A549 (cell line): ENCODE data around the gene PRR14. TPM values are rescaled to one million over a fixed set of nuclear protein-coding genes. Genes with fewer than 3 reads are reported as not detected.

Source experiments
- ATAC-seq, 2 experiments: fragments of 200-7000 bp in 1 of 2; fragments of >200 bp in 1 of 2; cut with Nextera tagmentation in 1 of 2; cut with Tn5 transposase in 1 of 2; 3 replicates each; pipeline versions ENCODE4 v1.8.0 to v1.9.1; 2018 to 2020; ENCODE audit warnings: mild to moderate bottlenecking in 1 of 2, moderate library complexity in 1 of 2
- CTCF ChIA-PET: fragments of 300-600 bp; sonication (Branson Sonifier 250); formaldehyde crosslinking; extraction: SDS; loops from one replicate; lab custom pipeline; 2021; ENCODE audit warnings: antibody characterized with exemption, inconsistent platforms; lab: Yijun Ruan, JAX
- POLR2A ChIA-PET: fragments of 350-600 bp; formaldehyde crosslinking; extraction: SDS; loops from one replicate; lab custom pipeline; 2021; ENCODE audit warnings: antibody characterized with exemption, inconsistent platforms; lab: Yijun Ruan, JAX
- DNase-seq, 2 experiments: peaks; one replicate each; pipeline versions ENCODE4 v3.0.0 to v3.0.0-alpha.2; 2011 to 2016; ENCODE audit warnings: low read depth in 1 of 2, low spot score in 1 of 2
- FAIRE-seq: peaks from 2 replicates; lab custom pipeline; 2011; peaks lifted over from hg19 to GRCh38; lab: Jason Lieb, UNC
- H3K27ac ChIP-seq, 2 experiments: fragments of >200 bp; sonication (Bioruptor Twin); formaldehyde crosslinking; 3 replicates each; pipeline ENCODE4 v1.5.1; 2016 to 2017
- H3K4me1 ChIP-seq: fragments of >200 bp; sonication (Bioruptor Twin); formaldehyde crosslinking; 3 replicates; pipeline ENCODE4 v1.6.1; 2016
- H3K4me2 ChIP-seq: fragments of >200 bp; sonication (Bioruptor Twin); formaldehyde crosslinking; 3 replicates; pipeline ENCODE4 v1.6.1; 2016
- H3K4me3 ChIP-seq: fragments of >200 bp; sonication (Bioruptor Twin); formaldehyde crosslinking; 3 replicates; pipeline ENCODE4 v1.5.1; 2016
- H3K9me3 ChIP-seq: fragments of >200 bp; sonication (Bioruptor Twin); formaldehyde crosslinking; 3 replicates; pipeline ENCODE4 v1.6.1; 2016
- BHLHE40 ChIP-seq: IDR thresholded peaks from 2 replicates; pipeline ENCODE4 v1.6.1; 2012; ENCODE audit warnings: low read depth, low read length, inconsistent platforms
- CEBPB ChIP-seq, 2 experiments: fragments of >200 bp in 1 of 2; sonication (Bioruptor Twin) in 1 of 2; formaldehyde crosslinking in 1 of 2; IDR thresholded peaks; 2 replicates each; pipeline ENCODE4 v1.6.1; 2012 to 2016
- CHD2 ChIP-seq: fragments of 150-350 bp; IDR thresholded peaks from 2 replicates; pipeline ENCODE4 v1.6.1; 2014; ENCODE audit warnings: low read length; ENCODE audit not compliant: partially characterized antibody
- CTCF ChIP-seq: fragments of >200 bp; sonication (Bioruptor Twin); formaldehyde crosslinking; IDR thresholded peaks from 3 replicates; pipeline ENCODE4 v1.5.1; 2016
- E2F6 ChIP-seq: IDR thresholded peaks from 2 replicates; pipeline ENCODE4 v1.6.1; 2012; ENCODE audit warnings: low read depth, borderline replicate concordance
- EP300 ChIP-seq, 2 experiments: fragments of >200 bp; sonication (Bioruptor Twin); formaldehyde crosslinking; IDR thresholded peaks; 2 replicates in 1 of 2; 3 replicates in 1 of 2; pipeline ENCODE4 v1.6.1; 2016 to 2017
- FOSB ChIP-seq: fragments of 250-450 bp; sonication (Bioruptor Pico); IDR thresholded peaks from 2 replicates; pipeline ENCODE4 v1.5.0; 2020; ENCODE audit warnings: mild to moderate bottlenecking, moderate library complexity
- FOXS1 ChIP-seq: fragments of 250-450 bp; sonication (Bioruptor Pico); IDR thresholded peaks from 2 replicates; pipeline ENCODE4 v1.5.0; 2020; ENCODE audit warnings: mild to moderate bottlenecking, moderate library complexity
- KDM5A ChIP-seq: fragments of 200-600 bp; sonication (generic); IDR thresholded peaks from 2 replicates; pipeline ENCODE4 v1.6.1; 2016; ENCODE audit warnings: antibody characterized with exemption, mild to moderate bottlenecking
- MAFK ChIP-seq: fragments of 450-650 bp; IDR thresholded peaks from 2 replicates; pipeline ENCODE4 v1.6.1; 2014; ENCODE audit not compliant: partially characterized antibody
- MAZ ChIP-seq: fragments of 150-350 bp; IDR thresholded peaks from 2 replicates; pipeline ENCODE4 v1.6.1; 2014; ENCODE audit warnings: antibody characterized with exemption, low read depth, low read length, borderline replicate concordance
- MYC ChIP-seq: IDR thresholded peaks from 2 replicates; pipeline ENCODE4 v1.6.1; 2012; ENCODE audit warnings: mild to moderate bottlenecking, inconsistent platforms, low read length, improper control_type of control experiment, borderline replicate concordance
- PBX3 ChIP-seq: IDR thresholded peaks from 2 replicates; pipeline ENCODE4 v1.6.1; 2012
- PHF8 ChIP-seq: fragments of 200-600 bp; sonication (generic); IDR thresholded peaks from 2 replicates; pipeline ENCODE4 v1.6.1; 2016; ENCODE audit warnings: low read depth, mild to moderate bottlenecking, antibody characterized with exemption, moderate library complexity, borderline replicate concordance
- RARB ChIP-seq: fragments of 250-450 bp; sonication (Bioruptor Pico); IDR thresholded peaks from 2 replicates; pipeline ENCODE4 v1.8.0; 2021; ENCODE audit warnings: mild to moderate bottlenecking, moderate library complexity
- RCOR1 ChIP-seq: fragments of 150-350 bp; IDR thresholded peaks from 2 replicates; pipeline ENCODE4 v1.6.1; 2014; ENCODE audit warnings: antibody characterized with exemption, low read length, low read depth
- RFX5 ChIP-seq: fragments of 450-650 bp; IDR thresholded peaks from 2 replicates; pipeline ENCODE4 v1.7.1; 2014; ENCODE audit warnings: antibody characterized with exemption, mild to moderate bottlenecking, moderate library complexity
- SMC3 ChIP-seq: fragments of >200 bp; sonication (Bioruptor Twin); formaldehyde crosslinking; IDR thresholded peaks from 3 replicates; pipeline ENCODE4 v1.6.1; 2018; ENCODE audit warnings: inconsistent platforms
- SREBF2 ChIP-seq: fragments of 450-650 bp; IDR thresholded peaks from 2 replicates; pipeline ENCODE4 v1.6.1; 2014; ENCODE audit warnings: mild to moderate bottlenecking, moderate library complexity
- TP53 ChIP-seq: fragments of 250-450 bp; sonication (Bioruptor Pico); IDR thresholded peaks from 2 replicates; pipeline ENCODE4 v1.5.0; 2021; ENCODE audit warnings: mild to moderate bottlenecking, moderate library complexity
- ZFP36 ChIP-seq: fragments of 450-650 bp; IDR thresholded peaks from 2 replicates; pipeline ENCODE4 v1.6.1; 2014; ENCODE audit warnings: borderline replicate concordance; ENCODE audit not compliant: partially characterized antibody
- ZNF302 ChIP-seq: fragments of 250-450 bp; sonication (Bioruptor Pico); IDR thresholded peaks from 2 replicates; pipeline ENCODE4 v1.9.0; 2021; ENCODE audit warnings: inconsistent platforms, mild to moderate bottlenecking, moderate library complexity
- WGBS: methylation state at CpG from one replicate; pipeline ENCODE4 v1.1.6; 2017; ENCODE audit errors: missing lambda C conversion rate; 5-methylcytosine and 5-hydroxymethylcytosine counted together
- polyA plus RNA-seq, 4 experiments: library from polyadenylated mRNA; depleted of rRNA in 3 of 4; stranded (reverse); fragments of >200 nt; fragmentation: RNase III in 1 of 4; extraction: RNeasy Plus Mini Kit Qiagen cat#74134 plus additional on column Dnase treatment in 1 of 4; gene quantifications; 2 replicates in 3 of 4; 3 replicates in 1 of 4; pipeline ENCODE4 v1.2.3, GENCODE V29; 2011 to 2017
- TF ChIP-seq, protein P1 (sequence below): fragments of >200 bp; sonication (Bioruptor Twin); formaldehyde crosslinking; IDR thresholded peaks from 2 replicates; pipeline ENCODE4 v1.6.1; 2016
- TF ChIP-seq, protein P2 (sequence below): fragments of >200 bp; sonication (Bioruptor Twin); formaldehyde crosslinking; IDR thresholded peaks from 3 replicates; pipeline ENCODE4 v1.6.1; 2016

Gene PRR14
- polyA plus RNA-seq, 2 of the 4 experiments (the other 2 are of a cell fraction) = 6.3 to 18.2 TPM

GRCh38 chr16:30620169-30620568, 30.6 kb upstream of the PRR14 start:
- H3K27ac ChIP-seq = no peak overlapping the region
- no peak for DNase-seq
- H3K9me3 ChIP-seq = no peaks in the 10 kb centered on the region
- WGBS = 46% methylated on average over 3 of the region's 3 CpGs
- no peak for ATAC-seq
- peaks cover 12% of the 10 kb centered on the region; the same call in 2 of the 3 replicates for H3K4me1 ChIP-seq
- ChIA-PET POLR2A (interaction anchor here (1.1 kb wide), 1 partner anchor 10 kb away, joined by 4 read pairs; the partner anchor contains the start of gene ZNF689), CTCF (interaction anchor here (1.1 to 5.6 kb wide), 8 partner anchors 7 to 249 kb away, joined by 3 to 20 read pairs (median 8); partner anchors contain the start of gene DCTPP1)
- no peak for FAIRE-seq
- H3K4me3 ChIP-seq = no peak overlapping the region
- no peak overlapping the region for H3K4me2 ChIP-seq
- no peak for TF ChIP-seq RFX5
- no peak for TF ChIP-seq PHF8
- TF ChIP-seq CEBPB (IDR thresholded peaks at IDR 0.05) = no peak
- TF ChIP-seq FOXS1 (CRISPR knock-in tag) = no peak
- TF ChIP-seq E2F6 = no peak
- TF ChIP-seq SREBF2 = no peak
- TF ChIP-seq CHD2 = no peak
- TF ChIP-seq RARB = no peak
- no peak for TF ChIP-seq MYC
- no peak for TF ChIP-seq ZFP36
- TF ChIP-seq TP53 = no peak
- TF ChIP-seq KDM5A = no peak
- no peak for TF ChIP-seq EP300 (IDR thresholded peaks at IDR 0.05)
- no peak for TF ChIP-seq CTCF
- TF ChIP-seq, protein P1, sequence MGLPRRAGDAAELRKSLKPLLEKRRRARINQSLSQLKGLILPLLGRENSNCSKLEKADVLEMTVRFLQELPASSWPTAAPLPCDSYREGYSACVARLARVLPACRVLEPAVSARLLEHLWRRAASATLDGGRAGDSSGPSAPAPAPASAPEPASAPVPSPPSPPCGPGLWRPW = no peak
- TF ChIP-seq, protein P2, sequence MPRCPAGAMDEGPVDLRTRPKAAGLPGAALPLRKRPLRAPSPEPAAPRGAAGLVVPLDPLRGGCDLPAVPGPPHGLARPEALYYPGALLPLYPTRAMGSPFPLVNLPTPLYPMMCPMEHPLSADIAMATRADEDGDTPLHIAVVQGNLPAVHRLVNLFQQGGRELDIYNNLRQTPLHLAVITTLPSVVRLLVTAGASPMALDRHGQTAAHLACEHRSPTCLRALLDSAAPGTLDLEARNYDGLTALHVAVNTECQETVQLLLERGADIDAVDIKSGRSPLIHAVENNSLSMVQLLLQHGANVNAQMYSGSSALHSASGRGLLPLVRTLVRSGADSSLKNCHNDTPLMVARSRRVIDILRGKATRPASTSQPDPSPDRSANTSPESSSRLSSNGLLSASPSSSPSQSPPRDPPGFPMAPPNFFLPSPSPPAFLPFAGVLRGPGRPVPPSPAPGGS = no peak
- no peak for TF ChIP-seq MAFK
- no peak for TF ChIP-seq FOSB (CRISPR knock-in tag)
- TF ChIP-seq BHLHE40 = no peak
- TF ChIP-seq MAZ = no peak
- TF ChIP-seq, all 56 proteins: peak for 0

GRCh38 chr16:30621765-30622164, 29.0 kb upstream of the PRR14 start:
- CTCF ChIA-PET = interaction anchor here (0.8 to 5.6 kb wide), 6 partner anchors 9 to 196 kb away, joined by 3 to 20 read pairs (median 7); partner anchors contain the start of gene DCTPP1
- no peak overlapping the region for H3K27ac ChIP-seq
- no peak for DNase-seq
- H3K4me2 ChIP-seq = no peak overlapping the region
- no peak for ATAC-seq
- no peak overlapping the region for H3K4me3 ChIP-seq
- WGBS = 73% methylated on average over 5 of the region's 5 CpGs
- POLR2A ChIA-PET = no interaction called here
- H3K4me1 ChIP-seq = no peaks in the 10 kb centered on the region
- H3K9me3 ChIP-seq = no peaks in the 10 kb centered on the region
- TF ChIP-seq ZNF302 = no peak
- no peak for TF ChIP-seq RCOR1
- TF ChIP-seq RARB = no peak
- TF ChIP-seq SMC3 = no peak
- TF ChIP-seq PBX3 = no peak
- TF ChIP-seq, protein P2 = no peak
- no peak for TF ChIP-seq CHD2
- TF ChIP-seq ZFP36 = no peak
- no peak for TF ChIP-seq TP53
- no peak for FAIRE-seq
